Spleen (tissue), 13 donors: ENCODE data around the gene GPATCH1. TPM values are rescaled to one million over a fixed set of nuclear protein-coding genes. Genes with fewer than 3 reads are reported as not detected.
"Not testable (repeated sequence)": the region's sequence is repeated elsewhere in the genome, so short reads cannot be mapped to it uniquely, and the experiment has no call there.

ENCODE experiments used
- DNase-seq: peaks from one replicate; pipeline ENCODE4 v3.0.0-alpha.2; 2020
- H3K27ac ChIP-seq, 8 donors: fragments of 200-600 bp; sonication (generic) in 7 of 8; 1 replicate in 4 of 8; 2 replicates in 4 of 8; pipeline versions ENCODE4 v1.5.0 to v1.8.0; 2016 to 2021; ENCODE audit warnings: inconsistent platforms in 4 of 8, mild to moderate bottlenecking in 4 of 8, moderate library complexity in 1 of 8
- H3K27me3 ChIP-seq, 7 donors: fragments of 200-600 bp; sonication (generic) in 6 of 7; replicated peaks in 1 of 7; 1 replicate in 4 of 7; 2 replicates in 3 of 7; pipeline versions ENCODE4 v1.5.0 to v1.8.0; 2016 to 2021; ENCODE audit warnings: inconsistent platforms in 3 of 7, mild to moderate bottlenecking in 1 of 7
- H3K36me3 ChIP-seq, 6 donors: fragments of 200-600 bp; sonication (generic) in 5 of 6; 1 replicate in 4 of 6; 2 replicates in 2 of 6; pipeline versions ENCODE4 v1.5.0 to v1.8.0; 2016 to 2021; ENCODE audit warnings: inconsistent platforms in 2 of 6
- H3K4me1 ChIP-seq, 6 donors: fragments of 200-600 bp; sonication (generic) in 5 of 6; 1 replicate in 3 of 6; 2 replicates in 3 of 6; pipeline versions ENCODE4 v1.5.0 to v1.8.0; 2016 to 2021; ENCODE audit warnings: inconsistent platforms in 3 of 6
- H3K4me3 ChIP-seq, 8 donors: fragments of 200-600 bp; sonication (generic) in 7 of 8; 1 replicate in 4 of 8; 2 replicates in 4 of 8; pipeline versions ENCODE4 v1.5.0 to v1.8.0; 2016 to 2021; ENCODE audit warnings: inconsistent platforms in 4 of 8, mild to moderate bottlenecking in 4 of 8, moderate library complexity in 2 of 8
- H3K9me3 ChIP-seq, 8 donors: fragments of 200-600 bp; sonication (generic) in 7 of 8; 1 replicate in 4 of 8; 2 replicates in 4 of 8; pipeline versions ENCODE4 v1.5.0 to v1.8.0; 2016 to 2021; ENCODE audit warnings: inconsistent platforms in 4 of 8
- POLR2A ChIP-seq, 3 donors: fragments of 450-650 bp; IDR thresholded peaks; one replicate each; pipeline ENCODE4 v1.5.1; 2017; ENCODE audit warnings: antibody characterized with exemption in 3 of 3, mild to moderate bottlenecking in 1 of 3
- POLR2AphosphoS5 ChIP-seq, 3 donors: sonication (generic); formaldehyde crosslinking; IDR thresholded peaks; one replicate each; pipeline ENCODE4 v1.5.1; 2017; ENCODE audit warnings: antibody characterized with exemption in 3 of 3
- WGBS, 5 donors: extraction: QIAGEN DNeasy Blood & Tissue Kit in 3 of 5; methylation state at CpG; one replicate each; pipeline versions ENCODE4 v1.1.5 to v1.1.7; 2013 to 2018; 5-methylcytosine and 5-hydroxymethylcytosine counted together
- intact Hi-C: fragments of 100-400 bp; cut with DNase I; formaldehyde crosslinking; loops from one replicate; pipeline ENCODE4 v1.15.0; 2023; ENCODE audit warnings: low total_unique reads
- long read RNA-seq, 2 donors: transcript quantifications; one replicate each; lab custom pipeline, GENCODE V29; 2026
- polyA plus RNA-seq, 3 donors: library from polyadenylated mRNA; stranded (reverse); fragments of 200-250 nt; gene quantifications; one replicate each; pipeline ENCODE4 v1.2.1, GENCODE V29; 2013
- total RNA-seq, 7 donors: library from RNA; depleted of rRNA in 3 of 7; stranded (reverse); fragments of >200 nt in 3 of 7; fragmentation: NEBNext Ultra II Directional in 4 of 7; extraction: Animal tissue kit (Norgen Biotek cat#: 25700) in 4 of 7; gene quantifications; one replicate each; pipeline versions ENCODE4 v1.1.0 to v1.2.1, GENCODE V29; 2016 to 2021
- TF ChIP-seq, protein P1 (sequence below), 11 experiments: fragments of 200-600 bp in 7 of 11; fragments of 450-650 bp in 4 of 11; sonication (generic) in 4 of 11; IDR thresholded peaks in 8 of 11; conservative IDR thresholded peaks in 3 of 11; 1 replicate in 7 of 11; 2 replicates in 4 of 11; pipeline versions ENCODE4 v1.4.0 to v1.8.0; 2016 to 2021; ENCODE audit warnings: antibody characterized with exemption in 11 of 11, inconsistent platforms in 4 of 11, mild to moderate bottlenecking in 1 of 11
- donor health status: healthy with polysubstance abuse.
- donor health status: DM: no; HTN: no; CAD: no; lungs with moderate emphysema.
- donor health status: DM: no; HTN: no; CAD: no.
- donor health status: Bipolar disorder and iron deficiency.
- donor health status: healthy.
- donor health status: DM: no; HTN: no; CAD: no.
- donor health status: DM: yes; HTN: yes; CAD: no.

The GPATCH1 gene, protein sequence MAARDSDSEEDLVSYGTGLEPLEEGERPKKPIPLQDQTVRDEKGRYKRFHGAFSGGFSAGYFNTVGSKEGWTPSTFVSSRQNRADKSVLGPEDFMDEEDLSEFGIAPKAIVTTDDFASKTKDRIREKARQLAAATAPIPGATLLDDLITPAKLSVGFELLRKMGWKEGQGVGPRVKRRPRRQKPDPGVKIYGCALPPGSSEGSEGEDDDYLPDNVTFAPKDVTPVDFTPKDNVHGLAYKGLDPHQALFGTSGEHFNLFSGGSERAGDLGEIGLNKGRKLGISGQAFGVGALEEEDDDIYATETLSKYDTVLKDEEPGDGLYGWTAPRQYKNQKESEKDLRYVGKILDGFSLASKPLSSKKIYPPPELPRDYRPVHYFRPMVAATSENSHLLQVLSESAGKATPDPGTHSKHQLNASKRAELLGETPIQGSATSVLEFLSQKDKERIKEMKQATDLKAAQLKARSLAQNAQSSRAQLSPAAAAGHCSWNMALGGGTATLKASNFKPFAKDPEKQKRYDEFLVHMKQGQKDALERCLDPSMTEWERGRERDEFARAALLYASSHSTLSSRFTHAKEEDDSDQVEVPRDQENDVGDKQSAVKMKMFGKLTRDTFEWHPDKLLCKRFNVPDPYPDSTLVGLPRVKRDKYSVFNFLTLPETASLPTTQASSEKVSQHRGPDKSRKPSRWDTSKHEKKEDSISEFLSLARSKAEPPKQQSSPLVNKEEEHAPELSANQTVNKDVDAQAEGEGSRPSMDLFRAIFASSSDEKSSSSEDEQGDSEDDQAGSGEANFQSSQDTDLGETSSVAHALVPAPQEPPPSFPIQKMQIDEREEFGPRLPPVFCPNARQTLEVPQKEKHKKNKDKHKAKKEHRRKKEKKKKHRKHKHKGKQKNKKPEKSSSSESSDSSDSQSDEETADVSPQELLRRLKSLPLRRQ
- total RNA-seq: 10 to 100 TPM in 4 of 7 donors, 1 to 10 TPM in 3; 7.6 to 12.7 (median 11.3) TPM
- 1 to 10 TPM; 3.9 to 5.3 (median 4.1) TPM for polyA plus RNA-seq
- long read RNA-seq, donor 1, partial matches to known transcripts: 0 of 2 reads
- long read RNA-seq, donor 1, other reads (novel, unspliced or antisense): 0 of 2 reads
- long read RNA-seq, donor 2, partial matches to known transcripts: 0 of 1 reads
- long read RNA-seq, donor 2, other reads (novel, unspliced or antisense): 0 of 1 reads

- H3K36me3 ChIP-seq: no peaks in the 10 kb centered on the region
- peak within 1 kb of the TSS; percentile 56 to 98 (median 88) for H3K4me3 ChIP-seq
- intact Hi-C loops: no loop called here
- H3K27me3 ChIP-seq: no peaks in the 10 kb centered on the region
- peaks cover 11 to 35% (median 19%) of the 10 kb centered on the region in 6 donors for H3K4me1 ChIP-seq
- DNase-seq: peak; percentile 97
- H3K9me3 ChIP-seq: no peaks in the 10 kb centered on the region
- peak within 1 kb of the TSS; percentile 67 to 91 (median 87) for H3K27ac ChIP-seq
- 0 to 1% (median 1%) methylated on average over 47 to 62 of the region's 62 CpGs for WGBS, 5 donors
- peak; percentile 93 to 95 (median 93) for TF ChIP-seq POLR2AphosphoS5 (IDR thresholded peaks at IDR 0.05)
- no peak for TF ChIP-seq POLR2A (IDR thresholded peaks at IDR 0.05)
- TF ChIP-seq, protein P1, sequence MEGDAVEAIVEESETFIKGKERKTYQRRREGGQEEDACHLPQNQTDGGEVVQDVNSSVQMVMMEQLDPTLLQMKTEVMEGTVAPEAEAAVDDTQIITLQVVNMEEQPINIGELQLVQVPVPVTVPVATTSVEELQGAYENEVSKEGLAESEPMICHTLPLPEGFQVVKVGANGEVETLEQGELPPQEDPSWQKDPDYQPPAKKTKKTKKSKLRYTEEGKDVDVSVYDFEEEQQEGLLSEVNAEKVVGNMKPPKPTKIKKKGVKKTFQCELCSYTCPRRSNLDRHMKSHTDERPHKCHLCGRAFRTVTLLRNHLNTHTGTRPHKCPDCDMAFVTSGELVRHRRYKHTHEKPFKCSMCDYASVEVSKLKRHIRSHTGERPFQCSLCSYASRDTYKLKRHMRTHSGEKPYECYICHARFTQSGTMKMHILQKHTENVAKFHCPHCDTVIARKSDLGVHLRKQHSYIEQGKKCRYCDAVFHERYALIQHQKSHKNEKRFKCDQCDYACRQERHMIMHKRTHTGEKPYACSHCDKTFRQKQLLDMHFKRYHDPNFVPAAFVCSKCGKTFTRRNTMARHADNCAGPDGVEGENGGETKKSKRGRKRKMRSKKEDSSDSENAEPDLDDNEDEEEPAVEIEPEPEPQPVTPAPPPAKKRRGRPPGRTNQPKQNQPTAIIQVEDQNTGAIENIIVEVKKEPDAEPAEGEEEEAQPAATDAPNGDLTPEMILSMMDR (IDR thresholded peaks at IDR 0.05 in 8 of 11, conservative IDR thresholded peaks at IDR 0.05 in 3 of 11): peak in 3 of 11 experiments; percentile 17 to 25 (median 18)
These were observed at the start of gene GPATCH1 for GRCh38 chr19:33080761-33081681. Gene GPATCH1 (plus strand): TSS chr19:33081181. CDS start chr19:33081194, 13 bp downstream.

DNA sequence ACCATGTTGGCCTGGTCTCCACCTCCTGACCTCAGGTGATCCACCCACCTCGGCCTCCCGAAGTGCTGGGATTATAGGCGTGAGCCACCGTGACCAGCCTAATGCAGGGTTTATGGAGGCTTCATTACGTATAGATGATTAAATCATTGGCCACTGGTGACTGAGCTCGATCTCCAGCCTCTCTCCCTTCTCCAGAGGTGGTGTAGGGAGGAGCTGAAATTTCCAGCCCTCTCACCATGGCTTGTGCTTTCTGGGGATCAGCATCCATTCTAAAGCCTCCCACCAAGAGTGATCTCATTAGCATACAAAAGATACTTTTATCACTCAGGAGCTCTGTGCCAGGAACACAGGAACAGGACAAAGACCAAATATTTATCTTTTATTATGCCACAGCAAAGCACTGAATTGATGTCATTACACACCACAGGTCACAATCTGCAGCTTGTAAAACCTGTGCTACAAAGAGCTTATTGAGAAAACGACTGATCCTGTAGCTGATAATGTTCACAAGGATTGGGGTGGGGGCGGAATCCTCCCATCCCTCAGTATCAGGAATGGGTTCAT, 48.7 kb upstream of the GPATCH1 start:
- intact Hi-C loops: no loop called here
- no peaks in the 10 kb centered on the region for H3K36me3 ChIP-seq
- H3K27me3 ChIP-seq: no peaks in the 10 kb centered on the region
- no peak overlapping the region for H3K27ac ChIP-seq
- TF ChIP-seq POLR2AphosphoS5 (IDR thresholded peaks at IDR 0.05): no peak
- TF ChIP-seq POLR2A (IDR thresholded peaks at IDR 0.05): no peak
- TF ChIP-seq, protein P1 (IDR thresholded peaks at IDR 0.05 in 8 of 11, conservative IDR thresholded peaks at IDR 0.05 in 3 of 11): no peak
- no peak for DNase-seq
- 76 to 83% (median 80%) methylated on average over 8 of the region's 8 CpGs for WGBS, 5 donors
- no peaks in the 10 kb centered on the region for H3K4me1 ChIP-seq
- no peak overlapping the region for H3K4me3 ChIP-seq
- H3K9me3 ChIP-seq: peaks cover 0 to 33% (median 24%) of the 10 kb centered on the region in 8 donors

- H3K36me3 ChIP-seq: no peaks in the 10 kb centered on the region
- no peaks in the 10 kb centered on the region for H3K4me1 ChIP-seq
- WGBS, 5 donors: 92 to 98% (median 96%) methylated on average over 10 of the region's 10 CpGs
- no peak for DNase-seq
- TF ChIP-seq POLR2AphosphoS5 (IDR thresholded peaks at IDR 0.05) (no peak), POLR2A (IDR thresholded peaks at IDR 0.05) (no peak)
- TF ChIP-seq, protein P1 (IDR thresholded peaks at IDR 0.05 in 8 of 11, conservative IDR thresholded peaks at IDR 0.05 in 3 of 11): no peak
- H3K9me3 ChIP-seq: peaks cover 0 to 2% (median 0%) of the 10 kb centered on the region in 8 donors
- intact Hi-C loops: no loop called here
- H3K27ac ChIP-seq: no peak overlapping the region
- no peak overlapping the region for H3K4me3 ChIP-seq
- no peaks in the 10 kb centered on the region for H3K27me3 ChIP-seq
These were observed 45.5 kb upstream of the GPATCH1 start for GRCh38 chr19:33035461-33035860.

- H3K4me1 ChIP-seq, H3K27ac ChIP-seq, DNase-seq, H3K36me3 ChIP-seq, intact Hi-C loops, H3K9me3 ChIP-seq, H3K4me3 ChIP-seq, H3K27me3 ChIP-seq: not testable (repeated sequence)
- WGBS, 5 donors: 93 to 96% (median 95%) methylated on average over 26 to 45 of the region's 45 CpGs
These were observed 44.4 kb upstream of the GPATCH1 start for GRCh38 chr19:33036370-33037167.
